Neural crest cell (in vitro differentiated cells): ENCODE measurements around the gene MADCAM1. TPM values are rescaled to one million over a fixed set of nuclear protein-coding genes. Genes with fewer than 3 reads are reported as not detected.

Experiments used
- DNase-seq: peaks from one replicate; pipeline ENCODE4 v3.0.0; 2021; ENCODE audit warnings: low read depth, mixed read lengths, low spot score
- H3K27ac Mint-ChIP-seq: one replicate; pipeline ENCODE4 v1.8.0; 2021; ENCODE audit warnings: mild to moderate bottlenecking, mixed read lengths; ENCODE audit not compliant: unreplicated experiment
- H3K27me3 Mint-ChIP-seq: 2 replicates; pipeline ENCODE4 v1.8.0; 2021; ENCODE audit warnings: low read depth, mild to moderate bottlenecking, mixed read lengths
- H3K36me3 Mint-ChIP-seq: 2 replicates; pipeline ENCODE4 v1.8.0; 2021; ENCODE audit warnings: low read depth, mild to moderate bottlenecking, mixed read lengths
- H3K4me1 Mint-ChIP-seq: 2 replicates; pipeline ENCODE4 v1.8.0; 2021; ENCODE audit warnings: mixed read lengths
- H3K4me3 Mint-ChIP-seq: one replicate; pipeline ENCODE4 v1.8.0; 2021; ENCODE audit warnings: mild to moderate bottlenecking, mixed read lengths
- H3K9me3 Mint-ChIP-seq: 2 replicates; pipeline ENCODE4 v1.8.0; 2021; ENCODE audit warnings: mixed read lengths
- CTCF ChIP-seq: fragments of 200-600 bp; sonication (generic); conservative IDR thresholded peaks from 2 replicates; pipeline ENCODE4 v1.5.0; 2021; ENCODE audit warnings: antibody characterized with exemption, mild to moderate bottlenecking
- total RNA-seq: library from RNA; stranded (reverse); gene quantifications from 2 replicates; pipeline ENCODE4 v1.2.1, GENCODE V29; 2021

MADCAM1 gene
- total RNA-seq, 1 donor from 2014 or later: 0.75 TPM

- H3K4me1 Mint-ChIP-seq: peaks cover 10% of the 10 kb centered on the region
- H3K27me3 Mint-ChIP-seq: no peaks in the 10 kb centered on the region
- peak overlapping the region; percentile 46 for H3K27ac Mint-ChIP-seq
- H3K4me3 Mint-ChIP-seq: peak overlapping the region; percentile 91
- no peaks in the 10 kb centered on the region for H3K36me3 Mint-ChIP-seq
- DNase-seq: peak; percentile 57
- peak; percentile 62 for TF ChIP-seq CTCF
- H3K9me3 Mint-ChIP-seq: no peaks in the 10 kb centered on the region
Measured at GRCh38 chr19:532561-533363, 36.5 kb downstream of the MADCAM1 start.

GRCh38 chr19:533364-534058, 37.2 kb downstream of the MADCAM1 start:
- Mint-ChIP-seq H3K27ac (no peak overlapping the region), H3K4me3 (peak overlapping the region; percentile 91), H3K36me3 (no peaks in the 10 kb centered on the region), H3K9me3 (no peaks in the 10 kb centered on the region), H3K4me1 (peaks cover 6% of the 10 kb centered on the region), H3K27me3 (no peaks in the 10 kb centered on the region)
- no peak for TF ChIP-seq CTCF
- no peak for DNase-seq

- Mint-ChIP-seq H3K36me3 (no peaks in the 10 kb centered on the region), H3K9me3 (no peaks in the 10 kb centered on the region), H3K27me3 (no peaks in the 10 kb centered on the region), H3K27ac (no peak overlapping the region), H3K4me3 (peak overlapping the region; percentile 47), H3K4me1 (peaks cover 5% of the 10 kb centered on the region)
- DNase-seq: no peak
- no peak for TF ChIP-seq CTCF
Measured at GRCh38 chr19:534088-534487, 37.8 kb downstream of the MADCAM1 start.

GRCh38 chr19:535017-535835, 38.9 kb downstream of the MADCAM1 start:
- Mint-ChIP-seq H3K4me3 (no peak overlapping the region), H3K36me3 (no peaks in the 10 kb centered on the region), H3K27ac (no peak overlapping the region), H3K27me3 (no peaks in the 10 kb centered on the region), H3K9me3 (no peaks in the 10 kb centered on the region), H3K4me1 (peaks cover 5% of the 10 kb centered on the region)
- TF ChIP-seq CTCF: no peak
- DNase-seq: no peak

GRCh38 chr19:536031-536880, 40.0 kb downstream of the MADCAM1 start:
- DNase-seq: no peak
- Mint-ChIP-seq H3K27me3 (no peaks in the 10 kb centered on the region), H3K36me3 (no peaks in the 10 kb centered on the region), H3K9me3 (no peaks in the 10 kb centered on the region), H3K4me1 (peaks cover 5% of the 10 kb centered on the region), H3K4me3 (no peak overlapping the region), H3K27ac (no peak overlapping the region)
- TF ChIP-seq CTCF: no peak
